ENCODE data around the gene GPR180.
A peak's percentile ranks its signal among the peaks of the same experiment; 100 is the strongest.

The GPR180 gene

GRCh38 chr13:94674609-94675348, 73.1 kb downstream of the GPR180 start:
- Histone ChIP-seq H3K4me3 (no peak overlapping the region), H3K9ac (ENCODE audit: insufficient read length) (no peak overlapping the region), H3K36me3 (ENCODE audit: insufficient read depth, low read length) (no peaks in the 10 kb centered on the region), H3K9me3 (ENCODE audit: low read depth, low read length) (no peaks in the 10 kb centered on the region), H3K27ac (no peak overlapping the region)
- TF ChIP-seq POLR2AphosphoS5 (IDR thresholded peaks at IDR 0.05; ENCODE audit: borderline replicate concordance, low read depth, low read length) (no peak), FOXP2 (optimal IDR thresholded peaks at IDR 0.05; ENCODE audit: control extremely low read depth, extremely low read length, insufficient read depth) (no peak), EZH2 (IDR thresholded peaks at IDR 0.05) (no peak)
- peak; percentile 16 for DNase-seq (ENCODE audit: low read depth, low spot score)

- no peaks in the 10 kb centered on the region for H3K9me3 ChIP-seq (ENCODE audit: low read depth, low read length)
- TF ChIP-seq POLR2AphosphoS5 (IDR thresholded peaks at IDR 0.05; ENCODE audit: borderline replicate concordance, low read depth, low read length) = no peak
- no peak for TF ChIP-seq EZH2 (IDR thresholded peaks at IDR 0.05)
- no peak for TF ChIP-seq FOXP2 (optimal IDR thresholded peaks at IDR 0.05; ENCODE audit: control extremely low read depth, extremely low read length, insufficient read depth)
- DNase-seq (ENCODE audit: low read depth, low spot score) = no peak
- H3K9ac ChIP-seq (ENCODE audit: insufficient read length) = no peak overlapping the region
- H3K36me3 ChIP-seq (ENCODE audit: insufficient read depth, low read length) = no peaks in the 10 kb centered on the region
- H3K27ac ChIP-seq = no peak overlapping the region
- H3K4me3 ChIP-seq = no peak overlapping the region
Observed at GRCh38 chr13:94677799-94678198, 76.1 kb downstream of the GPR180 start.

DNA sequence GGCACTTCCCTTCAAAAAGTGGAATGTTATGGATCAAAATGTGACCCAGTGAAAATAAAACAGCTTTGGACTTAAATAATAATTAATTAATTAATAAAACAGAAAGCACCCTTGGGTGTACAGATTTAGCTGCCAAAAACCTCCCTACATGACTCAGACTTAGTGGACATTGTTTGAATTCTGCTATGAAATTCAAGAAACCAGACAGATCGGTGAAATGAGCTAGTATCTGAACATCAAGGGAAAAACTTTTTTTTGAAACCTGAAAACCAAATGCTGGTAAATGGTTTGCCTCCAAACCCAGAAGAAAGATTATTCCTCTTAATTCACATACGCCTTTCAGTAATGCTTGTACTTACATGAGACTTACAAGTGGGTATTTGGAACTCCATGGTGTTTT, 77.2 kb downstream of the GPR180 start:
- TF ChIP-seq FOXP2 (optimal IDR thresholded peaks at IDR 0.05; ENCODE audit: control extremely low read depth, extremely low read length, insufficient read depth) (no peak), EZH2 (IDR thresholded peaks at IDR 0.05) (no peak)
- no peak overlapping the region for H3K4me3 ChIP-seq
- no peaks in the 10 kb centered on the region for H3K36me3 ChIP-seq (ENCODE audit: insufficient read depth, low read length)
- H3K27ac ChIP-seq = no peak overlapping the region
- DNase-seq (ENCODE audit: low read depth, low spot score) = no peak
- H3K9me3 ChIP-seq (ENCODE audit: low read depth, low read length) = no peaks in the 10 kb centered on the region
- H3K9ac ChIP-seq (ENCODE audit: insufficient read length) = no peak overlapping the region

DNA sequence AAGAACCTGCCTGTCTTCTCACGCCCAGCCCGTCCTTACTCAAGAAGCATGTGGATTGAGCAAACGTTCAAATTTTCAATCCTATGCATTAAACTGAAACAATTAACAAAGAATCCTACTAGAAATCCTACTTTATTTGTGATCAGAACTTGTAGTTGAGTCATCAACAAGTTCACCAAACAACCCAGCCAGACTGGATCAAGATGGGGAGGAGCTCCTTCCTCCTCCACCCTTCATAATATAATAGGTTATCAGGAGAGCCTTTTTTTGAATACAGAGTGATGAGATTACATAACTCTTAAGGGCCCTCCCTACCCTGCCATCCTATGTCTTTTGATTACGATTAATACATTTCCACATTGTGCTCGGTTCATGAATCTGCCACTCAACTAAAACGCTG, 78.0 kb downstream of the GPR180 start:
- no peak overlapping the region for H3K9ac ChIP-seq (ENCODE audit: insufficient read length)
- H3K36me3 ChIP-seq (ENCODE audit: insufficient read depth, low read length) = no peaks in the 10 kb centered on the region
- no peak overlapping the region for H3K27ac ChIP-seq
- no peak for DNase-seq (ENCODE audit: low read depth, low spot score)
- TF ChIP-seq POLR2AphosphoS5 (IDR thresholded peaks at IDR 0.05; ENCODE audit: borderline replicate concordance, low read depth, low read length) (no peak), FOXP2 (optimal IDR thresholded peaks at IDR 0.05; ENCODE audit: control extremely low read depth, extremely low read length, insufficient read depth) (no peak), EZH2 (IDR thresholded peaks at IDR 0.05) (no peak)
- H3K9me3 ChIP-seq (ENCODE audit: low read depth, low read length) = no peaks in the 10 kb centered on the region
- no peak overlapping the region for H3K4me3 ChIP-seq

GRCh38 chr13:94682229-94682628, 80.6 kb downstream of the GPR180 start:
- Histone ChIP-seq H3K27ac (no peak overlapping the region), H3K36me3 (ENCODE audit: insufficient read depth, low read length) (no peaks in the 10 kb centered on the region), H3K9me3 (ENCODE audit: low read depth, low read length) (no peaks in the 10 kb centered on the region), H3K4me3 (no peak overlapping the region), H3K9ac (ENCODE audit: insufficient read length) (no peak overlapping the region)
- no peak for DNase-seq (ENCODE audit: low read depth, low spot score)
- no peak for TF ChIP-seq EZH2 (IDR thresholded peaks at IDR 0.05)

DNA sequence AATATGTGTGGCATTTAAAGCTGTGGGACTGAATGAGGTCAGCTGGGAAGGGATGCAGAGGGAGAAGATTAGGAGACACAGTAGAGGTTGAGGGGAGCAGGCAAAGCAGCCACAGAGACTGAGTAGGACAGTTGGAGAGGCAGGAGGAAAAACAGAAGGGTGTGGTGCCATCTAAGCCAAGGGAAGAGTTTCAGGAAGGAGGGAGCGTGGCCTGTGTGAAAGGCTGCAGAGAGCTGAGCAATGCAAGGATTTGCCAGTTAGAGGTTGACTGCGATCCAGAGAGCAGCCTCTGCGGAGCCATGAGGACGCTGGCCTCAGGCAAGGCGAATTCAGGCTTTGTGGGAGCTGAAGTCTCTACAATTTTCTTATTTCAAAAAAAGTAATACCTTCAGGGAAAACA, 81.8 kb downstream of the GPR180 start:
- H3K9ac ChIP-seq (ENCODE audit: insufficient read length) = no peak overlapping the region
- no peak overlapping the region for H3K27ac ChIP-seq
- no peak for DNase-seq (ENCODE audit: low read depth, low spot score)
- no peaks in the 10 kb centered on the region for H3K9me3 ChIP-seq (ENCODE audit: low read depth, low read length)
- no peak overlapping the region for H3K4me3 ChIP-seq
- TF ChIP-seq FOXP2 (optimal IDR thresholded peaks at IDR 0.05; ENCODE audit: control extremely low read depth, extremely low read length, insufficient read depth) (no peak), EZH2 (IDR thresholded peaks at IDR 0.05) (no peak), POLR2AphosphoS5 (IDR thresholded peaks at IDR 0.05; ENCODE audit: borderline replicate concordance, low read depth, low read length) (no peak)
- H3K36me3 ChIP-seq (ENCODE audit: insufficient read depth, low read length) = no peaks in the 10 kb centered on the region
